SU-DHL-6 (cell line): ENCODE results near the gene TRPM3.

Experiments used
- H2AFZ ChIP-seq: fragments of 200-600 bp; sonication (generic); 2 replicates; pipeline ENCODE4 v1.6.1; 2014; ENCODE audit warnings: low read depth, mild to moderate bottlenecking, moderate library complexity, mixed read lengths, antibody characterized with exemption, low read length; ENCODE audit not compliant: severe bottlenecking
- H3F3A ChIP-seq: fragments of 200-600 bp; shearing (Covaris generic); 2 replicates; pipeline ENCODE4 v1.6.0; 2016; ENCODE audit warnings: antibody characterized with exemption, mild to moderate bottlenecking; ENCODE audit not compliant: insufficient read depth
- H3K27ac ChIP-seq: fragments of 200-600 bp; sonication (generic); 2 replicates; pipeline ENCODE4 v1.5.1; 2016; ENCODE audit warnings: low read depth, mild to moderate bottlenecking, low read length, moderate library complexity, mixed read lengths
- H3K27me3 ChIP-seq: fragments of 200-600 bp; sonication (generic), shearing (Covaris generic); 2 replicates; pipeline ENCODE4 v1.6.0; 2014; ENCODE audit warnings: mild to moderate bottlenecking, low read length
- H3K36me3 ChIP-seq: fragments of 200-600 bp; sonication (generic); 2 replicates; pipeline ENCODE4 v1.6.1; 2014; ENCODE audit warnings: mild to moderate bottlenecking, low read length, mixed read lengths
- H3K4me2 ChIP-seq: fragments of 300-600, 200-600 bp; shearing (Covaris generic), sonication (generic); 2 replicates; pipeline ENCODE4 v1.6.0; 2014; ENCODE audit warnings: low read length, low read depth, mild to moderate bottlenecking; ENCODE audit not compliant: poor library complexity, severe bottlenecking
- H3K4me3 ChIP-seq: fragments of 200-600 bp; sonication (generic); 2 replicates; pipeline ENCODE4 v1.5.1; 2014; ENCODE audit warnings: antibody characterized with exemption, low read length, mild to moderate bottlenecking, mixed read lengths; ENCODE audit not compliant: insufficient read depth, poor library complexity, severe bottlenecking
- H3K79me2 ChIP-seq: fragments of 200-600 bp; sonication (generic); 2 replicates; pipeline ENCODE4 v1.6.1; 2014; ENCODE audit warnings: mild to moderate bottlenecking, low read length, moderate library complexity; ENCODE audit not compliant: insufficient read depth
- H3K9ac ChIP-seq: fragments of 200-600 bp; sonication (generic); 2 replicates; pipeline ENCODE4 v1.7.0; 2014; ENCODE audit warnings: mild to moderate bottlenecking, low read length
- H3K9me2 ChIP-seq: fragments of 200-600 bp; sonication (generic); replicated peaks from 2 replicates; pipeline ENCODE4 v1.6.1; 2014; ENCODE audit warnings: low read length; ENCODE audit not compliant: insufficient read depth
- H3K9me3 ChIP-seq: fragments of 200-600 bp; sonication (generic); 2 replicates; pipeline ENCODE4 v1.6.1; 2014; ENCODE audit warnings: low read length, mixed read lengths; ENCODE audit not compliant: insufficient read depth
- H4K20me1 ChIP-seq: fragments of 200-600 bp; sonication (generic); 2 replicates; pipeline ENCODE4 v1.6.1; 2014; ENCODE audit warnings: low read depth, mild to moderate bottlenecking, antibody characterized with exemption, low read length, moderate library complexity, mixed read lengths
- EZH2phosphoT487 ChIP-seq: fragments of 200-600 bp; sonication (generic), shearing (Covaris generic); conservative IDR thresholded peaks from 2 replicates; pipeline ENCODE4 v1.6.1; 2018; ENCODE audit warnings: mild to moderate bottlenecking, antibody characterized with exemption, low read length, moderate library complexity, mixed read lengths
- TF ChIP-seq, protein P1 (sequence below): fragments of 200-600 bp; sonication (generic); IDR thresholded peaks from one replicate; pipeline ENCODE4 v1.5.1; 2017; ENCODE audit warnings: antibody characterized with exemption, mild to moderate bottlenecking, low read length, moderate library complexity; ENCODE audit not compliant: insufficient read depth, poor library complexity, severe bottlenecking

TRPM3 gene

DNA sequence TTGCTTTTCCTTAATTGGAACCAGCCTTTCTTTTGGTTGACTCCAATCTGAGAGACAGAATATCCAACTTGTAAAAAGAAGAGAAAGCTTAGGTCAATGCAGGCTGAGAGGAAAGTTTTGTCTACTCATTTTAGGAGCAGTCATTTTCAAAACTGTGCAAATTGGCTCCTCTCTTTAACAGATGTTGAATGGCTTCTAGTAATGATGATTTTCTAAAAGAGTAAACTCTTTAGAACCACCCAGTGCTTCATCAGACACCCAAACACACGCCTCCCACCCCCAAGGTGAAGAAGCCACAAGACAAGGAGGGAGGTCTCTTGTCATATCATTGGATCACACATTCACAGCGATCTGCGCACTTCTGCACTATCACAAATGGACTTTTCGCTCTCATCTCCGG, 590.7 kb downstream of the TRPM3 start:
- Histone ChIP-seq H3K9me2 (no peaks in the 10 kb centered on the region), H2AFZ (no peak overlapping the region), H3K36me3 (no peaks in the 10 kb centered on the region), H3K27ac (no peak overlapping the region), H3K9ac (no peak overlapping the region), H3K79me2 (no peaks in the 10 kb centered on the region), H3K4me3 (no peak overlapping the region), H3F3A (no peaks in the 10 kb centered on the region), H4K20me1 (no peaks in the 10 kb centered on the region), H3K27me3 (no peaks in the 10 kb centered on the region), H3K9me3 (no peaks in the 10 kb centered on the region), H3K4me2 (no peak overlapping the region)
- TF ChIP-seq, protein P1, sequence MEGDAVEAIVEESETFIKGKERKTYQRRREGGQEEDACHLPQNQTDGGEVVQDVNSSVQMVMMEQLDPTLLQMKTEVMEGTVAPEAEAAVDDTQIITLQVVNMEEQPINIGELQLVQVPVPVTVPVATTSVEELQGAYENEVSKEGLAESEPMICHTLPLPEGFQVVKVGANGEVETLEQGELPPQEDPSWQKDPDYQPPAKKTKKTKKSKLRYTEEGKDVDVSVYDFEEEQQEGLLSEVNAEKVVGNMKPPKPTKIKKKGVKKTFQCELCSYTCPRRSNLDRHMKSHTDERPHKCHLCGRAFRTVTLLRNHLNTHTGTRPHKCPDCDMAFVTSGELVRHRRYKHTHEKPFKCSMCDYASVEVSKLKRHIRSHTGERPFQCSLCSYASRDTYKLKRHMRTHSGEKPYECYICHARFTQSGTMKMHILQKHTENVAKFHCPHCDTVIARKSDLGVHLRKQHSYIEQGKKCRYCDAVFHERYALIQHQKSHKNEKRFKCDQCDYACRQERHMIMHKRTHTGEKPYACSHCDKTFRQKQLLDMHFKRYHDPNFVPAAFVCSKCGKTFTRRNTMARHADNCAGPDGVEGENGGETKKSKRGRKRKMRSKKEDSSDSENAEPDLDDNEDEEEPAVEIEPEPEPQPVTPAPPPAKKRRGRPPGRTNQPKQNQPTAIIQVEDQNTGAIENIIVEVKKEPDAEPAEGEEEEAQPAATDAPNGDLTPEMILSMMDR = no peak
- TF ChIP-seq EZH2phosphoT487 = no peak

DNA sequence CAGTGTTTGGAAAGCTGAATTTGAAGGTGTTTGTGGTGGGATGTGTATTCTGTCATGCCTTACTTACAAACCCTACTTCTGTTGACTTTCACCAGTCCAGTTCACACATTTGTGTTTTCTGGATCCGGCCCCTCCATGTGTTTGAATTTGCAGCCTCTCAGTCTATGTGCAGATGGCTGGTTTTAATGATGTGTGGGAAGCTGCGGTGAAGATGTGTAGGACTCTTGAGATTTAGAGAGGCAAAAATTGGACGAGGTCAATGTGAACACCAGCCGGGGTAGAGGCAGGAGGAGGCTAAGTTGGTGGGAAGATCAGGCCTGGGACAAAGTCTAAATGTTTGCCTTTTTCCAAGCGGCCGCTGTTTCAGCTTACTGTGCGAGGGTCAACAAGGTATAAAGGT, 591.6 kb downstream of the TRPM3 start:
- H3K9me3 ChIP-seq = no peaks in the 10 kb centered on the region
- H3K79me2 ChIP-seq = no peaks in the 10 kb centered on the region
- no peaks in the 10 kb centered on the region for H3K9me2 ChIP-seq
- no peak overlapping the region for H3K4me2 ChIP-seq
- no peaks in the 10 kb centered on the region for H3K36me3 ChIP-seq
- H3K4me3 ChIP-seq = no peak overlapping the region
- H3F3A ChIP-seq = no peaks in the 10 kb centered on the region
- H3K27ac ChIP-seq = no peak overlapping the region
- no peaks in the 10 kb centered on the region for H3K27me3 ChIP-seq
- TF ChIP-seq, protein P1 = no peak
- TF ChIP-seq EZH2phosphoT487 = no peak
- no peaks in the 10 kb centered on the region for H4K20me1 ChIP-seq
- no peak overlapping the region for H3K9ac ChIP-seq
- no peak overlapping the region for H2AFZ ChIP-seq

DNA sequence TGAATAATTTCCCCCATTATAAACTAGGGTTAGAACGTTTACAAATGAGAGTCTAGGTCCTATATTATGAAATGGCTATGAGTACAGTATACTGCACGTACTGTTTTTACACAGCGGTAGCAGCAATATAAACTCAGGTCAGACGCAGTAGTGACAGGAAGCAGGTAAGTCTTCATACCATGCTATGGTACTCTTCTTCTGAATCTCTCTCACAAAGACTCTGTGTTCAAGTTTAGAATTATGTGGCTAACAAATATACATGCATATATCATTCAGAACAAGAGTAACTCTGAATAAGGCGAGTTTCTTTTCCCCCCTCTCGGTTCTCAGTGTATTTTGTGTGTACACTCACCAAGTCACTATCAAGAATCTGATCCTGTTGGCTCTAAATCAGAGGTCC, 592.0 kb downstream of the TRPM3 start:
- no peak for TF ChIP-seq EZH2phosphoT487
- no peaks in the 10 kb centered on the region for H3K9me2 ChIP-seq
- no peak overlapping the region for H3K4me2 ChIP-seq
- no peaks in the 10 kb centered on the region for H3F3A ChIP-seq
- no peak overlapping the region for H3K4me3 ChIP-seq
- H3K27me3 ChIP-seq = no peaks in the 10 kb centered on the region
- no peaks in the 10 kb centered on the region for H3K79me2 ChIP-seq
- H3K27ac ChIP-seq = no peak overlapping the region
- no peak overlapping the region for H3K9ac ChIP-seq
- no peaks in the 10 kb centered on the region for H3K9me3 ChIP-seq
- no peak overlapping the region for H2AFZ ChIP-seq
- no peaks in the 10 kb centered on the region for H3K36me3 ChIP-seq
- no peaks in the 10 kb centered on the region for H4K20me1 ChIP-seq

DNA sequence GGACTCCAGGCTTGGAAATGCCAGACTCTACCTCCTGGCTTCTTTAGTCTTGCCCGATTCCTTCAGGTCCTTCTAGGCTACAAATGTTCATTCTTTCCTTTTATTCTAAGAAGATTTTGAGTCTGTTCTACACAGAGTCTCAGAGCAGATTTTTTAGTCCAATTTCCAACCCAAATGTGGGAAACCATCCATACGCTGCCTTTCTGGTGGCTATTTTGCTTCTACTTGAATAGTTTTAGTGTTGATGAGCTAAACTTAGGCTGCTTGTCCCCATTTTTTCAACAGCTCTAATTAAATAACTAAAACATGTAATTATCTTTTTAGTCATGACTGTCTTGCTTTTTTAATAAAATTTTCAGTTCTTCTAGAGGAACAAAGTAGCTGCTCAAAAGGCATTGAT, 594.5 kb downstream of the TRPM3 start:
- Histone ChIP-seq H3F3A (no peaks in the 10 kb centered on the region), H3K9me3 (no peaks in the 10 kb centered on the region), H3K4me2 (no peak overlapping the region), H3K36me3 (no peaks in the 10 kb centered on the region), H3K27me3 (no peaks in the 10 kb centered on the region), H3K9me2 (no peaks in the 10 kb centered on the region), H3K9ac (no peak overlapping the region), H3K27ac (no peak overlapping the region), H3K4me3 (no peak overlapping the region), H4K20me1 (no peaks in the 10 kb centered on the region), H2AFZ (no peak overlapping the region), H3K79me2 (no peaks in the 10 kb centered on the region)
- TF ChIP-seq, protein P1 = no peak
- TF ChIP-seq EZH2phosphoT487 = no peak
